SHP77 treated with DMSO at 0.1 percent for 48 hours (cell line): ENCODE data around the gene EIF5A.

ENCODE experiments used
- DNase-seq: peaks from one replicate; lab custom pipeline; 2025; lab: John Stamatoyannopoulos, UW

EIF5A gene

GRCh38 chr17:7285679-7286078 is 21.7 kb upstream of the EIF5A start:
- DNase-seq: no peak

GRCh38 chr17:7289256-7290032 is 18.0 kb upstream of the EIF5A start:
- DNase-seq: no peak

- no peak for DNase-seq
These were observed 17.3 kb upstream of the EIF5A start for GRCh38 chr17:7290166-7290565.

- no peak for DNase-seq
These were observed 16.7 kb upstream of the EIF5A start for GRCh38 chr17:7290685-7291084.

GRCh38 chr17:7292194-7292593 is 15.2 kb upstream of the EIF5A start:
- DNase-seq: no peak

- no peak for DNase-seq
These were observed 14.7 kb upstream of the EIF5A start for GRCh38 chr17:7292729-7293128.

GRCh38 chr17:7293159-7293558 is 14.3 kb upstream of the EIF5A start:
- DNase-seq: no peak

- no peak for DNase-seq
These were observed 13.4 kb upstream of the EIF5A start for GRCh38 chr17:7293816-7294613.

GRCh38 chr17:7294614-7295153 is 12.7 kb upstream of the EIF5A start, which contains the start of gene YBX2:
Gene YBX2, minus strand, starts transcription at chr17:7294639. Its CDS starts 139 bp downstream, at chr17:7294500.
- DNase-seq: no peak

GRCh38 chr17:7295230-7296180 is 11.9 kb upstream of the EIF5A start:
- DNase-seq: no peak

GRCh38 chr17:7296189-7296861 is 11.1 kb upstream of the EIF5A start:
- peak; percentile 58 for DNase-seq

- no peak for DNase-seq
These were observed 3.2 kb upstream of the EIF5A start for GRCh38 chr17:7304179-7304578.

- DNase-seq: no peak
These were observed 527 bp downstream of the EIF5A start for GRCh38 chr17:7307686-7308624.

GRCh38 chr17:7308625-7309433 is 1.4 kb downstream of the EIF5A start:
- peak; percentile 33 for DNase-seq

GRCh38 chr17:7309628-7310027 is 2.2 kb downstream of the EIF5A start:
- DNase-seq: no peak

GRCh38 chr17:7311110-7311705 is 3.8 kb downstream of the EIF5A start:
- no peak for DNase-seq

GRCh38 chr17:7312432-7313087 is 5.1 kb downstream of the EIF5A start:
- no peak for DNase-seq
